SK-N-SH (cell line): ENCODE results near the gene IL18. TPM values are rescaled to one million over a fixed set of nuclear protein-coding genes. Genes with fewer than 3 reads are reported as not detected.

ENCODE experiments used
- CTCF ChIA-PET: fragments of 300-600, 350-600 bp; formaldehyde crosslinking; extraction: SDS; loops from one replicate; lab custom pipeline; 2021; lab: Yijun Ruan, JAX
- POLR2A ChIA-PET: fragments of 350-600 bp; sonication (Branson Sonifier 250); formaldehyde crosslinking; extraction: SDS; loops from one replicate; lab custom pipeline; 2020; ENCODE audit warnings: antibody characterized with exemption, inconsistent platforms; lab: Yijun Ruan, JAX
- DNase-seq: peaks from one replicate; pipeline ENCODE4 v3.0.0; 2012
- H2AFZ ChIP-seq: fragments of 200-600 bp; sonication (generic); 2 replicates; pipeline ENCODE4 v1.8.1; 2016; ENCODE audit warnings: antibody characterized with exemption, mild to moderate bottlenecking, low read depth
- H3F3A ChIP-seq: fragments of 200-600 bp; sonication (generic); replicated peaks from 2 replicates; pipeline ENCODE3; 2016; ENCODE audit warnings: antibody characterized with exemption, mild to moderate bottlenecking; ENCODE audit not compliant: insufficient read depth
- H3K27ac ChIP-seq, 2 experiments: fragments of 200-500 bp in 1 of 2; fragments of 200-600 bp in 1 of 2; sonication (Bioruptor generic) in 1 of 2; sonication (generic), shearing (Covaris generic) in 1 of 2; 2 replicates each; pipeline versions ENCODE4 v1.5.1 to v1.6.1; 2014 to 2016; ENCODE audit warnings: low read depth in 2 of 2, inconsistent platforms in 1 of 2, low read length in 1 of 2, mild to moderate bottlenecking in 1 of 2, mixed read lengths in 1 of 2
- H3K27me3 ChIP-seq: fragments of 200-600 bp; sonication (generic), shearing (Covaris generic); 2 replicates; pipeline ENCODE4 v1.6.1; 2016; ENCODE audit warnings: mixed run types; ENCODE audit not compliant: insufficient read depth
- H3K36me3 ChIP-seq, 2 experiments: fragments of 200-500 bp in 1 of 2; fragments of 200-600 bp in 1 of 2; sonication (Bioruptor generic) in 1 of 2; sonication (generic) in 1 of 2; replicated peaks in 1 of 2; 2 replicates each; pipeline versions ENCODE3 to v1.5.1; 2014 to 2016; ENCODE audit warnings: low read length in 1 of 2, mild to moderate bottlenecking in 1 of 2; ENCODE audit not compliant: insufficient read depth in 2 of 2, control insufficient read depth in 1 of 2
- H3K4me1 ChIP-seq, 2 experiments: fragments of 200-500 bp in 1 of 2; fragments of 200-600 bp in 1 of 2; sonication (Bioruptor generic) in 1 of 2; sonication (generic), shearing (Covaris generic) in 1 of 2; 2 replicates each; pipeline versions ENCODE4 v1.5.1 to v1.6.1; 2014 to 2016; ENCODE audit warnings: low read depth in 1 of 2, low read length in 1 of 2, mixed run types in 1 of 2; ENCODE audit not compliant: insufficient read depth in 2 of 2, control insufficient read depth in 1 of 2
- H3K4me2 ChIP-seq: fragments of 200-600 bp; sonication (generic), shearing (Covaris generic); 2 replicates; pipeline ENCODE4 v1.6.1; 2017; ENCODE audit warnings: mixed run types
- H3K4me3 ChIP-seq, 2 experiments: fragments of 200-500 bp in 1 of 2; fragments of 200-600 bp in 1 of 2; sonication (Bioruptor generic) in 1 of 2; sonication (generic), shearing (Covaris generic) in 1 of 2; 2 replicates each; pipeline versions ENCODE4 v1.5.1 to v1.8.1; 2014 to 2016; ENCODE audit warnings: low read depth in 2 of 2, inconsistent platforms in 1 of 2, low read length in 1 of 2, mild to moderate bottlenecking in 1 of 2, mixed read lengths in 1 of 2, moderate library complexity in 1 of 2
- H3K79me2 ChIP-seq: fragments of 200-600 bp; sonication (generic); 2 replicates; pipeline ENCODE4 v1.8.1; 2017; ENCODE audit warnings: mild to moderate bottlenecking; ENCODE audit not compliant: insufficient read depth
- H3K9ac ChIP-seq: fragments of 200-600 bp; sonication (generic); 2 replicates; pipeline ENCODE4 v1.6.1; 2017; ENCODE audit warnings: mixed run types
- H3K9me2 ChIP-seq: fragments of 200-600 bp; sonication (generic); 2 replicates; pipeline ENCODE4 v1.6.1; 2017; ENCODE audit warnings: mixed run types
- H3K9me3 ChIP-seq: fragments of 200-600 bp; sonication (generic); 2 replicates; pipeline ENCODE4 v1.6.1; 2017; ENCODE audit warnings: mixed run types, mild to moderate bottlenecking, moderate library complexity
- H4K20me1 ChIP-seq: fragments of 200-600 bp; sonication (generic); 2 replicates; pipeline ENCODE4 v1.6.1; 2017; ENCODE audit warnings: mild to moderate bottlenecking, mixed run types; ENCODE audit not compliant: insufficient read depth
- ELF1 ChIP-seq: IDR thresholded peaks from 2 replicates; pipeline ENCODE4 v1.4.0; 2012
- JUND ChIP-seq: IDR thresholded peaks from 2 replicates; pipeline ENCODE4 v1.4.0; 2012
- MEF2A ChIP-seq: IDR thresholded peaks from 2 replicates; pipeline ENCODE4 v1.4.0; 2012; ENCODE audit warnings: low read depth, borderline replicate concordance
- MXI1 ChIP-seq: IDR thresholded peaks from 2 replicates; pipeline ENCODE4 v1.6.1; 2012; ENCODE audit warnings: mild to moderate bottlenecking, low read depth, low read length, improper control_type of control experiment
- NFIC ChIP-seq: IDR thresholded peaks from 2 replicates; pipeline ENCODE4 v1.4.0; 2012; ENCODE audit warnings: borderline replicate concordance
- RCOR1 ChIP-seq: fragments of 150-350 bp; IDR thresholded peaks from 2 replicates; pipeline ENCODE4 v1.6.1; 2017; ENCODE audit warnings: antibody characterized with exemption, low read length
- RFX5 ChIP-seq: IDR thresholded peaks from 2 replicates; pipeline ENCODE4 v1.6.1; 2012; ENCODE audit warnings: mild to moderate bottlenecking, improper control_type of control experiment, low read length
- SIN3A ChIP-seq: IDR thresholded peaks from 2 replicates; pipeline ENCODE4 v1.6.1; 2012; ENCODE audit warnings: low read depth, mild to moderate bottlenecking, low read length, moderate library complexity, borderline replicate concordance
- SMC3 ChIP-seq: IDR thresholded peaks from 2 replicates; pipeline ENCODE4 v1.6.1; 2012; ENCODE audit warnings: low read depth, low read length, improper control_type of control experiment
- TAF1 ChIP-seq: IDR thresholded peaks from 2 replicates; pipeline ENCODE4 v1.6.1; 2012; ENCODE audit warnings: low read depth, mild to moderate bottlenecking, low read length, moderate library complexity, borderline replicate concordance
- TCF12 ChIP-seq: IDR thresholded peaks from 2 replicates; pipeline ENCODE4 v1.4.0; 2012
- TEAD4 ChIP-seq: IDR thresholded peaks from 2 replicates; pipeline ENCODE4 v1.4.0; 2012; ENCODE audit warnings: mild to moderate bottlenecking, borderline replicate concordance; ENCODE audit not compliant: insufficient read depth
- YY1 ChIP-seq: IDR thresholded peaks from 2 replicates; pipeline ENCODE4 v1.4.0; 2012; ENCODE audit warnings: low read depth, mild to moderate bottlenecking
- WGBS: methylation state at CpG from one replicate; pipeline ENCODE4 v1.1.6; 2017; ENCODE audit warnings: low lambda C conversion rate; 5-methylcytosine and 5-hydroxymethylcytosine counted together
- polyA plus RNA-seq, 3 experiments: library from polyadenylated mRNA; depleted of rRNA; stranded (reverse); fragments of >200 nt; gene quantifications; 2 replicates each; pipeline ENCODE4 v1.2.3, GENCODE V29; 2012
- TF ChIP-seq, protein P1 (sequence below): fragments of 150-350 bp; IDR thresholded peaks from 2 replicates; pipeline ENCODE4 v1.6.1; 2016; ENCODE audit warnings: mild to moderate bottlenecking, low read depth, low read length
- TF ChIP-seq, protein P2 (sequence below): IDR thresholded peaks from 2 replicates; pipeline ENCODE4 v1.4.0; 2012; ENCODE audit warnings: low read depth
- TF ChIP-seq, protein P3 (sequence below): IDR thresholded peaks from 2 replicates; pipeline ENCODE4 v1.4.0; 2012; ENCODE audit warnings: low read depth, borderline replicate concordance
- TF ChIP-seq, protein P4 (sequence below): IDR thresholded peaks from 2 replicates; pipeline ENCODE4; 2012
- TF ChIP-seq, protein P5 (sequence below): fragments of 150-350 bp; IDR thresholded peaks from 2 replicates; pipeline ENCODE4 v1.6.1; 2017; ENCODE audit warnings: antibody characterized with exemption, low read length, low read depth, borderline replicate concordance
- TF ChIP-seq, protein P6 (sequence below): IDR thresholded peaks from 2 replicates; pipeline ENCODE4 v1.6.1; 2012; ENCODE audit warnings: mild to moderate bottlenecking, low read depth, low read length, moderate library complexity
- TF ChIP-seq, protein P7 (sequence below): fragments of 200-600 bp; sonication (generic); IDR thresholded peaks from 2 replicates; pipeline ENCODE4 v1.6.1; 2017; ENCODE audit warnings: antibody characterized with exemption, mild to moderate bottlenecking, moderate library complexity

Gene IL18
- polyA plus RNA-seq, 1 of the 3 experiments (the other 2 are of a cell fraction), result 0.28 TPM

DNA sequence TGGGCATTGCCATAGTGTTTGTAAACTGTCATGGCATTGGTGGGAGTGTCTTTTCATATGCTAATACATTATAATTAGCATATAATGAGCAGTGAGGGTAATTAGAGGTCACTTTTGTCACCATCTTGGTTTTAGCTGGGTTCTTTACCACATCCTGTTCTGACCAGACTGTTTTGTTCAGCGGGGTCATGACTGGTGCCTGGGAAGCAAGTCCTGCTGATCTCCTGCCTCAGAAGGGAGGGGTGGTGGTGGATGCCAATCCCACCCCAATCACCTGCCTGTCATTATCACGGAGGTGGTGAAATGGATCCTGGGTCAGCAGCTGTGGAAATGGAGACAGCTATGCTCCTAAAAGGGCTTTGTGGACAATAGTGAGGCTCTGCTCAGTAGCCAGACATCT is 31.2 kb downstream of the IL18 start:
- Histone ChIP-seq H3K27ac (no peak overlapping the region), H3K9ac (no peak overlapping the region), H3K27me3 (no peaks in the 10 kb centered on the region), H2AFZ (no peak overlapping the region), H3K4me1 (peaks cover 5 to 11% of the 10 kb centered on the region in 2 experiments; a peak in 3 of 4 replicates), H3F3A (no peaks in the 10 kb centered on the region), H3K79me2 (no peaks in the 10 kb centered on the region), H3K4me2 (no peak overlapping the region), H3K36me3 (no peaks in the 10 kb centered on the region), H3K4me3 (no peak overlapping the region), H3K9me2 (no peaks in the 10 kb centered on the region), H3K9me3 (no peaks in the 10 kb centered on the region), H4K20me1 (no peaks in the 10 kb centered on the region)
- TF ChIP-seq SMC3 (no peak), JUND (no peak), RFX5 (no peak), TAF1 (no peak), MXI1 (no peak), NFIC (no peak), SIN3A (no peak), RCOR1 (no peak), MEF2A (no peak), ELF1 (no peak), YY1 (no peak), TCF12 (no peak), TEAD4 (no peak)
- TF ChIP-seq, protein P1, sequence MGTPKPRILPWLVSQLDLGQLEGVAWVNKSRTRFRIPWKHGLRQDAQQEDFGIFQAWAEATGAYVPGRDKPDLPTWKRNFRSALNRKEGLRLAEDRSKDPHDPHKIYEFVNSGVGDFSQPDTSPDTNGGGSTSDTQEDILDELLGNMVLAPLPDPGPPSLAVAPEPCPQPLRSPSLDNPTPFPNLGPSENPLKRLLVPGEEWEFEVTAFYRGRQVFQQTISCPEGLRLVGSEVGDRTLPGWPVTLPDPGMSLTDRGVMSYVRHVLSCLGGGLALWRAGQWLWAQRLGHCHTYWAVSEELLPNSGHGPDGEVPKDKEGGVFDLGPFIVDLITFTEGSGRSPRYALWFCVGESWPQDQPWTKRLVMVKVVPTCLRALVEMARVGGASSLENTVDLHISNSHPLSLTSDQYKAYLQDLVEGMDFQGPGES, result no peak
- TF ChIP-seq, protein P2, sequence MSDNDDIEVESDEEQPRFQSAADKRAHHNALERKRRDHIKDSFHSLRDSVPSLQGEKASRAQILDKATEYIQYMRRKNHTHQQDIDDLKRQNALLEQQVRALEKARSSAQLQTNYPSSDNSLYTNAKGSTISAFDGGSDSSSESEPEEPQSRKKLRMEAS, result no peak
- TF ChIP-seq, protein P3, sequence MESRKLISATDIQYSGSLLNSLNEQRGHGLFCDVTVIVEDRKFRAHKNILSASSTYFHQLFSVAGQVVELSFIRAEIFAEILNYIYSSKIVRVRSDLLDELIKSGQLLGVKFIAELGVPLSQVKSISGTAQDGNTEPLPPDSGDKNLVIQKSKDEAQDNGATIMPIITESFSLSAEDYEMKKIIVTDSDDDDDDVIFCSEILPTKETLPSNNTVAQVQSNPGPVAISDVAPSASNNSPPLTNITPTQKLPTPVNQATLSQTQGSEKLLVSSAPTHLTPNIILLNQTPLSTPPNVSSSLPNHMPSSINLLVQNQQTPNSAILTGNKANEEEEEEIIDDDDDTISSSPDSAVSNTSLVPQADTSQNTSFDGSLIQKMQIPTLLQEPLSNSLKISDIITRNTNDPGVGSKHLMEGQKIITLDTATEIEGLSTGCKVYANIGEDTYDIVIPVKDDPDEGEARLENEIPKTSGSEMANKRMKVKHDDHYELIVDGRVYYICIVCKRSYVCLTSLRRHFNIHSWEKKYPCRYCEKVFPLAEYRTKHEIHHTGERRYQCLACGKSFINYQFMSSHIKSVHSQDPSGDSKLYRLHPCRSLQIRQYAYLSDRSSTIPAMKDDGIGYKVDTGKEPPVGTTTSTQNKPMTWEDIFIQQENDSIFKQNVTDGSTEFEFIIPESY, result no peak
- TF ChIP-seq, protein P4, sequence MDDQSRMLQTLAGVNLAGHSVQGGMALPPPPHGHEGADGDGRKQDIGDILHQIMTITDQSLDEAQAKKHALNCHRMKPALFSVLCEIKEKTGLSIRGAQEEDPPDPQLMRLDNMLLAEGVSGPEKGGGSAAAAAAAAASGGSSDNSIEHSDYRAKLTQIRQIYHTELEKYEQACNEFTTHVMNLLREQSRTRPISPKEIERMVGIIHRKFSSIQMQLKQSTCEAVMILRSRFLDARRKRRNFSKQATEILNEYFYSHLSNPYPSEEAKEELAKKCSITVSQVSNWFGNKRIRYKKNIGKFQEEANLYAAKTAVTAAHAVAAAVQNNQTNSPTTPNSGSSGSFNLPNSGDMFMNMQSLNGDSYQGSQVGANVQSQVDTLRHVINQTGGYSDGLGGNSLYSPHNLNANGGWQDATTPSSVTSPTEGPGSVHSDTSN, result no peak
- TF ChIP-seq, protein P5, sequence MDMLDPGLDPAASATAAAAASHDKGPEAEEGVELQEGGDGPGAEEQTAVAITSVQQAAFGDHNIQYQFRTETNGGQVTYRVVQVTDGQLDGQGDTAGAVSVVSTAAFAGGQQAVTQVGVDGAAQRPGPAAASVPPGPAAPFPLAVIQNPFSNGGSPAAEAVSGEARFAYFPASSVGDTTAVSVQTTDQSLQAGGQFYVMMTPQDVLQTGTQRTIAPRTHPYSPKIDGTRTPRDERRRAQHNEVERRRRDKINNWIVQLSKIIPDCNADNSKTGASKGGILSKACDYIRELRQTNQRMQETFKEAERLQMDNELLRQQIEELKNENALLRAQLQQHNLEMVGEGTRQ, result no peak
- TF ChIP-seq, protein P6, sequence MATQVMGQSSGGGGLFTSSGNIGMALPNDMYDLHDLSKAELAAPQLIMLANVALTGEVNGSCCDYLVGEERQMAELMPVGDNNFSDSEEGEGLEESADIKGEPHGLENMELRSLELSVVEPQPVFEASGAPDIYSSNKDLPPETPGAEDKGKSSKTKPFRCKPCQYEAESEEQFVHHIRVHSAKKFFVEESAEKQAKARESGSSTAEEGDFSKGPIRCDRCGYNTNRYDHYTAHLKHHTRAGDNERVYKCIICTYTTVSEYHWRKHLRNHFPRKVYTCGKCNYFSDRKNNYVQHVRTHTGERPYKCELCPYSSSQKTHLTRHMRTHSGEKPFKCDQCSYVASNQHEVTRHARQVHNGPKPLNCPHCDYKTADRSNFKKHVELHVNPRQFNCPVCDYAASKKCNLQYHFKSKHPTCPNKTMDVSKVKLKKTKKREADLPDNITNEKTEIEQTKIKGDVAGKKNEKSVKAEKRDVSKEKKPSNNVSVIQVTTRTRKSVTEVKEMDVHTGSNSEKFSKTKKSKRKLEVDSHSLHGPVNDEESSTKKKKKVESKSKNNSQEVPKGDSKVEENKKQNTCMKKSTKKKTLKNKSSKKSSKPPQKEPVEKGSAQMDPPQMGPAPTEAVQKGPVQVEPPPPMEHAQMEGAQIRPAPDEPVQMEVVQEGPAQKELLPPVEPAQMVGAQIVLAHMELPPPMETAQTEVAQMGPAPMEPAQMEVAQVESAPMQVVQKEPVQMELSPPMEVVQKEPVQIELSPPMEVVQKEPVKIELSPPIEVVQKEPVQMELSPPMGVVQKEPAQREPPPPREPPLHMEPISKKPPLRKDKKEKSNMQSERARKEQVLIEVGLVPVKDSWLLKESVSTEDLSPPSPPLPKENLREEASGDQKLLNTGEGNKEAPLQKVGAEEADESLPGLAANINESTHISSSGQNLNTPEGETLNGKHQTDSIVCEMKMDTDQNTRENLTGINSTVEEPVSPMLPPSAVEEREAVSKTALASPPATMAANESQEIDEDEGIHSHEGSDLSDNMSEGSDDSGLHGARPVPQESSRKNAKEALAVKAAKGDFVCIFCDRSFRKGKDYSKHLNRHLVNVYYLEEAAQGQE, result no peak
- TF ChIP-seq, protein P7, sequence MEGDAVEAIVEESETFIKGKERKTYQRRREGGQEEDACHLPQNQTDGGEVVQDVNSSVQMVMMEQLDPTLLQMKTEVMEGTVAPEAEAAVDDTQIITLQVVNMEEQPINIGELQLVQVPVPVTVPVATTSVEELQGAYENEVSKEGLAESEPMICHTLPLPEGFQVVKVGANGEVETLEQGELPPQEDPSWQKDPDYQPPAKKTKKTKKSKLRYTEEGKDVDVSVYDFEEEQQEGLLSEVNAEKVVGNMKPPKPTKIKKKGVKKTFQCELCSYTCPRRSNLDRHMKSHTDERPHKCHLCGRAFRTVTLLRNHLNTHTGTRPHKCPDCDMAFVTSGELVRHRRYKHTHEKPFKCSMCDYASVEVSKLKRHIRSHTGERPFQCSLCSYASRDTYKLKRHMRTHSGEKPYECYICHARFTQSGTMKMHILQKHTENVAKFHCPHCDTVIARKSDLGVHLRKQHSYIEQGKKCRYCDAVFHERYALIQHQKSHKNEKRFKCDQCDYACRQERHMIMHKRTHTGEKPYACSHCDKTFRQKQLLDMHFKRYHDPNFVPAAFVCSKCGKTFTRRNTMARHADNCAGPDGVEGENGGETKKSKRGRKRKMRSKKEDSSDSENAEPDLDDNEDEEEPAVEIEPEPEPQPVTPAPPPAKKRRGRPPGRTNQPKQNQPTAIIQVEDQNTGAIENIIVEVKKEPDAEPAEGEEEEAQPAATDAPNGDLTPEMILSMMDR, result no peak
- ChIA-PET POLR2A (no interaction called here), CTCF (interaction anchor here (1.5 to 2.8 kb wide), 2 partner anchors 18 to 21 kb away, joined by 3 to 15 read pairs; no protein-coding TSS in a partner anchor)
- DNase-seq, result no peak
- WGBS, result 73% methylated on average over 2 of the region's 2 CpGs
